Measurements from ENCODE around the gene GABBR1. TPM values are rescaled to one million over a fixed set of nuclear protein-coding genes. Genes with fewer than 3 reads are reported as not detected.

The GABBR1 gene
- total and polyA plus RNA-seq, 2 of the 13 experiments (the other 11 are each of a cell fraction or from before 2014, with no cell fraction given), result 0.07 to 0.37 TPM

GRCh38 chr6:29561091-29561490 lies 71.9 kb downstream of the GABBR1 start (continued):
- TF ChIP-seq ZNF441 (CRISPR knock-in tag; IDR thresholded peaks at IDR 0.05; ENCODE audit: borderline replicate concordance) (no peak), ETS1 (CRISPR knock-in tag; IDR thresholded peaks at IDR 0.05) (no peak), CCDC6 (CRISPR knock-in tag; IDR thresholded peaks at IDR 0.05) (no peak), ZNF121 (CRISPR knock-in tag; IDR thresholded peaks at IDR 0.05) (no peak), ZNF292 (CRISPR knock-in tag; IDR thresholded peaks at IDR 0.05; ENCODE audit: borderline replicate concordance, low read depth) (no peak), PAF1 (CRISPR knock-in tag; IDR thresholded peaks at IDR 0.05) (no peak), ARID5B (CRISPR knock-in tag; IDR thresholded peaks at IDR 0.05) (peak; percentile 67), RBFOX2 (IDR thresholded peaks at IDR 0.05; ENCODE audit: low read depth, low read length) (no peak), ZSCAN9 (CRISPR knock-in tag; IDR thresholded peaks at IDR 0.05; ENCODE audit: borderline replicate concordance) (no peak), ELK4 (CRISPR knock-in tag; IDR thresholded peaks at IDR 0.05; ENCODE audit: borderline replicate concordance) (no peak), KMT2A (CRISPR knock-in tag; IDR thresholded peaks at IDR 0.05) (no peak), SRSF1 (optimal IDR thresholded peaks at IDR 0.05; ENCODE audit: low read depth, low read length) (no peak), FOXP1 (IDR thresholded peaks at IDR 0.05) (no peak), FOXP1 (CRISPR knock-in tag; IDR thresholded peaks at IDR 0.05) (0 out of 2 replicates have a peak, but pooled peaks have one; percentile 24), FOXO1 (CRISPR knock-in tag; IDR thresholded peaks at IDR 0.05) (peak; percentile 63; the same call in 1 of the 2 replicates), RARA (CRISPR knock-in tag; IDR thresholded peaks at IDR 0.05) (peak; percentile 89), ZGPAT (CRISPR knock-in tag; IDR thresholded peaks at IDR 0.05) (peak; percentile 38; the same call in 1 of the 2 replicates), NCOR1 (IDR thresholded peaks at IDR 0.05; ENCODE audit: borderline replicate concordance, low read length) (peak; percentile 42; the same call in 1 of the 2 replicates), HMG20A (CRISPR knock-in tag; IDR thresholded peaks at IDR 0.05; ENCODE audit: borderline replicate concordance) (peak; percentile 80; the same call in 1 of the 2 replicates), ZNF644 (CRISPR knock-in tag; IDR thresholded peaks at IDR 0.05; ENCODE audit: low read depth) (no peak), KLF11 (CRISPR knock-in tag; IDR thresholded peaks at IDR 0.05) (no peak), GATAD2A (CRISPR knock-in tag; IDR thresholded peaks at IDR 0.05) (0 out of 2 replicates have a peak, but pooled peaks have one; percentile 20), FOXK1 (CRISPR knock-in tag; IDR thresholded peaks at IDR 0.05; ENCODE audit: borderline replicate concordance, low read depth) (0 out of 2 replicates have a peak, but pooled peaks have one; percentile 17), SAP130 (CRISPR knock-in tag; IDR thresholded peaks at IDR 0.05; ENCODE audit: low read depth) (peak; percentile 45; the same call in 1 of the 2 replicates), HNF4G (IDR thresholded peaks at IDR 0.05; ENCODE audit: borderline replicate concordance, low read depth, low read length) (peak; percentile 53; the same call in 1 of the 2 replicates), HNF4G (CRISPR knock-in tag; IDR thresholded peaks at IDR 0.05; ENCODE audit: borderline replicate concordance, low read depth) (peak; percentile 49; the same call in 1 of the 2 replicates), RNF2 (conservative IDR thresholded peaks at IDR 0.05; ENCODE audit: low read depth) (no peak)
